GM18951 (cell line): ENCODE results near the gene INO80.
"Not testable (repeated sequence)": the region's sequence is repeated elsewhere in the genome, so short reads cannot be mapped to it uniquely, and the experiment has no call there.

Source experiments
- POLR2A ChIP-seq: IDR thresholded peaks from 4 replicates; pipeline ENCODE4 v1.6.1; 2011; ENCODE audit warnings: mild to moderate bottlenecking; ENCODE audit not compliant: insufficient read length, insufficient read depth; ENCODE audit errors: extremely low read depth
- in situ Hi-C: fragments of 300-500 bp; cut with MboI; formaldehyde crosslinking; loops from one replicate; pipeline ENCODE4 v1.12.0; 2022; ENCODE audit warnings: low sequenced_read_pairs, mixed read lengths, inconsistent platforms; ENCODE audit not compliant: unreplicated experiment

INO80 gene

GRCh38 chr15:41116116-41116961 lies at the start of gene INO80:
Gene INO80, minus strand, starts transcription at chr15:41116280. Its CDS starts 19,970 bp downstream, at chr15:41096310.
- peak; percentile 62 for TF ChIP-seq POLR2A
- in situ Hi-C loops, result no loop called here

- no peak for TF ChIP-seq POLR2A
- in situ Hi-C loops, result no loop called here
Observed at GRCh38 chr15:41161736-41162135, 45.7 kb upstream of the INO80 start.

GRCh38 chr15:41161336-41161735 lies 45.3 kb upstream of the INO80 start:
- in situ Hi-C loops, result no loop called here
- no peak for TF ChIP-seq POLR2A

GRCh38 chr15:41160639-41161315 lies 44.7 kb upstream of the INO80 start:
- no peak for TF ChIP-seq POLR2A
- in situ Hi-C loops, result no loop called here

GRCh38 chr15:41154412-41154811 lies 38.3 kb upstream of the INO80 start:
- in situ Hi-C loops, result no loop called here
- no peak for TF ChIP-seq POLR2A

GRCh38 chr15:41153733-41154132 lies 37.7 kb upstream of the INO80 start:
- in situ Hi-C loops, result no loop called here
- TF ChIP-seq POLR2A, result no peak

- in situ Hi-C loops, result no loop called here
Observed at GRCh38 chr15:41151451-41152005, 35.4 kb upstream of the INO80 start.

GRCh38 chr15:41150279-41150678 lies 34.2 kb upstream of the INO80 start:
- TF ChIP-seq POLR2A, result no peak
- in situ Hi-C loops, result no loop called here

More at GRCh38 chr15:41151451-41152005, 35.4 kb upstream of the INO80 start:
- no peak for TF ChIP-seq POLR2A

- no peak for TF ChIP-seq POLR2A
- in situ Hi-C loops, result no loop called here
Observed at GRCh38 chr15:41148065-41148464, 32.0 kb upstream of the INO80 start.

- in situ Hi-C loops, result no loop called here
- no peak for TF ChIP-seq POLR2A
Observed at GRCh38 chr15:41139619-41140018, 23.5 kb upstream of the INO80 start.

GRCh38 chr15:41139112-41139511 lies 23.0 kb upstream of the INO80 start:
- in situ Hi-C loops, result not testable (repeated sequence)

GRCh38 chr15:41135580-41135979 lies 19.5 kb upstream of the INO80 start:
- in situ Hi-C loops, result not testable (repeated sequence)

GRCh38 chr15:41133454-41133853 lies 17.4 kb upstream of the INO80 start:
- no peak for TF ChIP-seq POLR2A
- in situ Hi-C loops, result no loop called here

GRCh38 chr15:41132094-41132493 lies 16.0 kb upstream of the INO80 start:
- in situ Hi-C loops, result not testable (repeated sequence)
